AG09319 (cell line): ENCODE measurements around the gene SIGLECL1.
"Not testable (repeated sequence)": the region's sequence is repeated elsewhere in the genome, so short reads cannot be mapped to it uniquely, and the experiment has no call there.

ENCODE experiments used
- DNase-seq: peaks from one replicate; pipeline ENCODE4 v3.0.0-alpha.2; 2010; ENCODE audit warnings: low read depth; ENCODE audit errors: extremely low read depth
- CTCF ChIP-seq: IDR thresholded peaks from 2 replicates; pipeline ENCODE4 v1.5.1; 2011; ENCODE audit warnings: low read depth, mild to moderate bottlenecking, inconsistent platforms, low read length, moderate library complexity

The SIGLECL1 gene

GRCh38 chr19:51211833-51212232, 39.0 kb upstream of the SIGLECL1 start:
- no peak for DNase-seq
- TF ChIP-seq CTCF = no peak

- DNase-seq = no peak
- no peak for TF ChIP-seq CTCF
Observed at GRCh38 chr19:51219307-51219706, 31.6 kb upstream of the SIGLECL1 start.

GRCh38 chr19:51219971-51220370, 30.9 kb upstream of the SIGLECL1 start:
- no peak for TF ChIP-seq CTCF
- DNase-seq = no peak

GRCh38 chr19:51220996-51221395, 29.9 kb upstream of the SIGLECL1 start:
- DNase-seq = no peak
- TF ChIP-seq CTCF = no peak

GRCh38 chr19:51224163-51224641, 26.7 kb upstream of the SIGLECL1 start:
- DNase-seq = no peak
- TF ChIP-seq CTCF = no peak

GRCh38 chr19:51224898-51225393, 25.9 kb upstream of the SIGLECL1 start, which contains the start of gene CD33:
CD33 (plus strand) TSS chr19:51225080; CDS start chr19:51225119, 39 bp downstream.
- DNase-seq = not testable (repeated sequence)

GRCh38 chr19:51226067-51226466, 24.8 kb upstream of the SIGLECL1 start:
- no peak for TF ChIP-seq CTCF

GRCh38 chr19:51227326-51227725, 23.6 kb upstream of the SIGLECL1 start:
- DNase-seq = no peak
- TF ChIP-seq CTCF = no peak

More at GRCh38 chr19:51226067-51226466, 24.8 kb upstream of the SIGLECL1 start:
- no peak for DNase-seq
